Parathyroid adenoma (tissue), 2 donors: Measurements from ENCODE around the gene AKTIP.
A peak's percentile ranks its signal among the peaks of the same experiment; 100 is the strongest.
"Not testable (repeated sequence)": the region's sequence is repeated elsewhere in the genome, so short reads cannot be mapped to it uniquely, and the experiment has no call there.

Experiments used
- H2AFZ ChIP-seq: fragments of 300-600 bp; sonication (generic); one replicate; pipeline ENCODE4 v1.7.0; 2017; ENCODE audit warnings: antibody characterized with exemption, mild to moderate bottlenecking
- H3K27ac ChIP-seq: fragments of 300-600 bp; sonication (generic); one replicate; pipeline ENCODE4 v1.7.0; 2017
- H3K27me3 ChIP-seq: fragments of 300-600 bp; sonication (generic); one replicate; pipeline ENCODE4 v1.7.0; 2017; ENCODE audit warnings: low read length; ENCODE audit not compliant: control insufficient read depth, insufficient read depth
- H3K36me3 ChIP-seq: fragments of 300-600 bp; sonication (generic); one replicate; pipeline ENCODE4 v1.7.0; 2017; ENCODE audit warnings: low read length; ENCODE audit not compliant: control insufficient read depth, insufficient read depth
- H3K4me1 ChIP-seq: fragments of 300-600 bp; sonication (generic); one replicate; pipeline ENCODE4 v1.7.0; 2017; ENCODE audit warnings: control low read depth
- H3K4me2 ChIP-seq: fragments of 300-600 bp; sonication (generic); one replicate; pipeline ENCODE4 v1.7.0; 2017; ENCODE audit warnings: low read length
- H3K4me3 ChIP-seq: fragments of 300-600 bp; sonication (generic); one replicate; pipeline ENCODE4 v1.7.0; 2017; ENCODE audit warnings: low read depth, low read length
- H3K79me2 ChIP-seq: fragments of 300-600 bp; sonication (generic); one replicate; pipeline ENCODE4 v1.7.0; 2017; ENCODE audit warnings: control low read depth
- H3K9ac ChIP-seq: fragments of 300-600 bp; sonication (generic); one replicate; pipeline ENCODE4 v1.7.0; 2017; ENCODE audit warnings: mild to moderate bottlenecking
- H3K9me3 ChIP-seq: fragments of 300-600 bp; sonication (generic); one replicate; pipeline ENCODE4 v1.7.0; 2017; ENCODE audit warnings: low read length; ENCODE audit not compliant: control insufficient read depth
- TF ChIP-seq, protein P1 (sequence below): fragments of 300-600 bp; sonication (generic); IDR thresholded peaks from one replicate; pipeline ENCODE4 v1.7.0; 2017; ENCODE audit warnings: antibody characterized with exemption, mild to moderate bottlenecking
- donor health status: primary hyperparathyroidism.

AKTIP gene

DNA sequence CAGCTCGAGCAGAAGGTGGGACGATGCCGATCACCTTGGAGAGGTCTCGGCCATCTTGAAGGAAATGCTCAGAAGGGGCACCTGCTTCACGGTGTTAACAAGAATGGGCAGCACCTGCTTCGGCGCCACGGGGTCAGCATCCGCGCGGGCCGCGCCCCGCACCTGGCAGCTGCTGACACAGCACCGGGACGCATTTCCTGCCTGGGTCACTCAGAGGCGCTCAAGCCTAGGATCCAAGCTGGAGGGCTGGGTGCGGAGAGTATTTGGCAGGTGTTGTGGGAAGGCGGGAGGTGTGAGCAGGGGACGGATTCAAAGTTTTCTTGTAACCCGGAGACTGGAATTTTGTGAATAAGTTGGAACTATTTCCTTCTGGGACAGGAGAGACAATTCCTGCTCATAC is 39.3 kb upstream of the AKTIP start:
- no peaks in the 10 kb centered on the region for H3K79me2 ChIP-seq
- no peaks in the 10 kb centered on the region for H3K4me1 ChIP-seq
- H2AFZ ChIP-seq: peak overlapping the region; percentile 64
- H3K36me3 ChIP-seq: no peaks in the 10 kb centered on the region
- no peak overlapping the region for H3K27ac ChIP-seq
- H3K4me3 ChIP-seq: no peak overlapping the region
- H3K4me2 ChIP-seq: no peak overlapping the region
- no peaks in the 10 kb centered on the region for H3K9me3 ChIP-seq
- TF ChIP-seq, protein P1, sequence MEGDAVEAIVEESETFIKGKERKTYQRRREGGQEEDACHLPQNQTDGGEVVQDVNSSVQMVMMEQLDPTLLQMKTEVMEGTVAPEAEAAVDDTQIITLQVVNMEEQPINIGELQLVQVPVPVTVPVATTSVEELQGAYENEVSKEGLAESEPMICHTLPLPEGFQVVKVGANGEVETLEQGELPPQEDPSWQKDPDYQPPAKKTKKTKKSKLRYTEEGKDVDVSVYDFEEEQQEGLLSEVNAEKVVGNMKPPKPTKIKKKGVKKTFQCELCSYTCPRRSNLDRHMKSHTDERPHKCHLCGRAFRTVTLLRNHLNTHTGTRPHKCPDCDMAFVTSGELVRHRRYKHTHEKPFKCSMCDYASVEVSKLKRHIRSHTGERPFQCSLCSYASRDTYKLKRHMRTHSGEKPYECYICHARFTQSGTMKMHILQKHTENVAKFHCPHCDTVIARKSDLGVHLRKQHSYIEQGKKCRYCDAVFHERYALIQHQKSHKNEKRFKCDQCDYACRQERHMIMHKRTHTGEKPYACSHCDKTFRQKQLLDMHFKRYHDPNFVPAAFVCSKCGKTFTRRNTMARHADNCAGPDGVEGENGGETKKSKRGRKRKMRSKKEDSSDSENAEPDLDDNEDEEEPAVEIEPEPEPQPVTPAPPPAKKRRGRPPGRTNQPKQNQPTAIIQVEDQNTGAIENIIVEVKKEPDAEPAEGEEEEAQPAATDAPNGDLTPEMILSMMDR: no peak
- no peak overlapping the region for H3K9ac ChIP-seq
- no peaks in the 10 kb centered on the region for H3K27me3 ChIP-seq

GRCh38 chr16:53541326-53541725 is 38.3 kb upstream of the AKTIP start:
- no peaks in the 10 kb centered on the region for H3K9me3 ChIP-seq
- TF ChIP-seq, protein P1: no peak
- no peak overlapping the region for H3K4me2 ChIP-seq
- H3K27me3 ChIP-seq: no peaks in the 10 kb centered on the region
- H3K79me2 ChIP-seq: no peaks in the 10 kb centered on the region
- no peak overlapping the region for H3K27ac ChIP-seq
- no peaks in the 10 kb centered on the region for H3K4me1 ChIP-seq
- H3K36me3 ChIP-seq: no peaks in the 10 kb centered on the region
- H3K9ac ChIP-seq: no peak overlapping the region
- no peak overlapping the region for H3K4me3 ChIP-seq
- no peak overlapping the region for H2AFZ ChIP-seq

GRCh38 chr16:53539759-53540718 is 37.0 kb upstream of the AKTIP start:
- not testable (repeated sequence) for H3K36me3 ChIP-seq, H3K4me1 ChIP-seq, H3K4me3 ChIP-seq, H2AFZ ChIP-seq, H3K4me2 ChIP-seq, H3K27ac ChIP-seq, H3K27me3 ChIP-seq, H3K79me2 ChIP-seq, H3K9me3 ChIP-seq, H3K9ac ChIP-seq

GRCh38 chr16:53539346-53539745 is 36.3 kb upstream of the AKTIP start:
- not testable (repeated sequence) for H3K9me3 ChIP-seq, H3K9ac ChIP-seq, H3K4me2 ChIP-seq, H3K27me3 ChIP-seq, H3K27ac ChIP-seq, H3K4me3 ChIP-seq, H3K79me2 ChIP-seq, H3K36me3 ChIP-seq, H2AFZ ChIP-seq, H3K4me1 ChIP-seq

- no peak overlapping the region for H2AFZ ChIP-seq
- no peaks in the 10 kb centered on the region for H3K79me2 ChIP-seq
- H3K9ac ChIP-seq: no peak overlapping the region
- H3K27ac ChIP-seq: no peak overlapping the region
- no peaks in the 10 kb centered on the region for H3K4me1 ChIP-seq
- TF ChIP-seq, protein P1: no peak
- no peak overlapping the region for H3K4me2 ChIP-seq
- no peaks in the 10 kb centered on the region for H3K36me3 ChIP-seq
- H3K27me3 ChIP-seq: no peaks in the 10 kb centered on the region
- no peaks in the 10 kb centered on the region for H3K9me3 ChIP-seq
- no peak overlapping the region for H3K4me3 ChIP-seq
Observed at GRCh38 chr16:53537626-53538025, 34.6 kb upstream of the AKTIP start.
